HG02973 (cell line): ENCODE measurements around the gene UGT2A2.

Experiments
- ATAC-seq: cut with Tn5 transposase; IDR thresholded peaks from one replicate; pipeline ENCODE4 v1.9.1; 2021; ENCODE audit warnings: moderate library complexity; ENCODE audit not compliant: unreplicated experiment

UGT2A2 gene

DNA sequence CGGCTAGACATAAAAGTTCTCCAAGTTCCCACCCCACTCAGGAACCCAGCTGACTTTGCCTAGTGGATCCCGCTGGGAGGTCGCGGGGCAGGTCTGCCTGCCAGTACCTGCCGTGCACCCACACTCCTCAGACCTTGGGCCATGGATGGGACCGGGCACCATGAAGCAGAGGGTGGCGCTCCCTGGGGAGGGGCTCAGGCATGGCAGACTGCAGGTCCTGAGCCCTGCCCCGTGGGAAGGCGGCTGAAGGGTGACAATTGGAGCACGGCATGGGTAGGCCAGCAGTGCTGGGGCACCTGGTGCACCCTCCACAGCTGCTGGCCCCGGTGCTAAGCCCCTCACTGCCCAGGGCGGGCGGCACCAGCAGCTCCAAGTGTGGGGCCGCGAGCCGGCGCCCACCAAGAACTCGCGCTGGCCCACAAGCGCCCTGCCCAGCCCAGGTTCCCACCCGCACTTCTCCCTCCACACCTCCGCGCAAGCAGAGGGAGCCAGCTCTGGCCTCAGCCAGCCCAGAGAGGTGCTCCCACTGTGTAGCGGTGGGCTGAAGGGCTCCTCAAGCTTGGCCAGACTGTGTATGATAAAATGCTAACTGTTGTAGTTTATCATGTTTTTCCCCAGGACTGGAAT lies 63.1 kb downstream of the UGT2A2 start:
- ATAC-seq: no peak

GRCh38 chr4:69568787-69569186 lies 70.7 kb downstream of the UGT2A2 start:
- no peak for ATAC-seq

DNA sequence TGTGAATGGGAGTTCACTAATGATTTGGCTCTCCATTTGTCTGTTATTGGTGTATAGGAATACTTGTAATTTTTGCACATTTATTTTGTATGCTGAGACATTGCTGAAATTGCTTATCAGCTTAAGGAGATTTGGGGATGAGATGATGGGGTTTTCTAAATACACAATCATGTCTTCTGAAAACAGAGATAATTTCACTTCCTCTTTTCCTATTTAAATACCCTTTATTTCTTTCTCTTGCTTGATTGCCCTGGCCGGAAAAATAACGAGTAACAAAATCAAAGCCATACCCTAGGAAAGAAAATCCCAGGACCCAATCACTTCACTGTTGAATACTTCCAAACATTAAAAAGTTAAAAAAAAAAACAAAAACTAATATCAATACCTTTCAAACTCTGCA lies 76.0 kb downstream of the UGT2A2 start:
- ATAC-seq: no peak

- no peak for ATAC-seq
Measured at GRCh38 chr4:69549651-69550050, 89.8 kb downstream of the UGT2A2 start.

GRCh38 chr4:69546134-69546765 lies 93.2 kb downstream of the UGT2A2 start:
- no peak for ATAC-seq
